Adrenal gland (tissue), 12 donors: Measurements from ENCODE around the gene PAN3. TPM values are rescaled to one million over a fixed set of nuclear protein-coding genes. Genes with fewer than 3 reads are reported as not detected.

Experiments
- DNase-seq, 7 donors: peaks; one replicate each; pipeline ENCODE4 v3.0.0-alpha.2; 2019 to 2020
- H3K27ac ChIP-seq, 5 donors: fragments of 200-600 bp; sonication (generic) in 4 of 5; 1 replicate in 3 of 5; 2 replicates in 2 of 5; pipeline versions ENCODE4 v1.5.1 to v1.8.0; 2016 to 2020; ENCODE audit warnings: mild to moderate bottlenecking in 1 of 5
- H3K27me3 ChIP-seq: fragments of 200-600 bp; 2 replicates; pipeline ENCODE4 v1.8.0; 2021
- H3K36me3 ChIP-seq, 2 donors: fragments of 200-600 bp; replicated peaks in 1 of 2; 1 replicate in 1 of 2; 2 replicates in 1 of 2; pipeline versions ENCODE4 v1.5.1 to v1.8.0; 2018 to 2022
- H3K4me1 ChIP-seq, 2 donors: fragments of 200-600 bp; replicated peaks in 1 of 2; 1 replicate in 1 of 2; 2 replicates in 1 of 2; pipeline versions ENCODE4 v1.5.1 to v1.8.0; 2018 to 2021
- H3K4me3 ChIP-seq, 4 donors: fragments of 200-600 bp; sonication (generic) in 3 of 4; one replicate each; pipeline ENCODE4 v1.5.1; 2016 to 2018
- H3K9me3 ChIP-seq, 3 donors: fragments of 200-600 bp; sonication (generic) in 1 of 3; replicated peaks in 1 of 3; 1 replicate in 2 of 3; 2 replicates in 1 of 3; pipeline versions ENCODE4 v1.5.1 to v1.8.0; 2016 to 2021
- CTCF ChIP-seq, 6 experiments: fragments of 450-650 bp in 4 of 6; fragments of 200-600 bp in 2 of 6; sonication (generic) in 1 of 6; IDR thresholded peaks; 1 replicate in 5 of 6; 2 replicates in 1 of 6; pipeline versions ENCODE4 v1.5.1 to v1.8.0; 2016 to 2021; ENCODE audit warnings: antibody characterized with exemption in 6 of 6, mild to moderate bottlenecking in 2 of 6, moderate library complexity in 1 of 6
- POLR2A ChIP-seq, 2 donors: fragments of 450-650 bp; IDR thresholded peaks; one replicate each; pipeline ENCODE4 v1.6.1; 2017; ENCODE audit warnings: antibody characterized with exemption in 2 of 2, mild to moderate bottlenecking in 2 of 2, moderate library complexity in 1 of 2
- WGBS, 4 donors: extraction: QIAGEN DNeasy Blood & Tissue Kit in 2 of 4; methylation state at CpG; one replicate each; pipeline versions ENCODE4 v1.1.5 to v1.1.7; 2013 to 2017; 5-methylcytosine and 5-hydroxymethylcytosine counted together
- intact Hi-C, 2 donors: fragments of 100-400 bp; cut with DNase I; formaldehyde crosslinking; loops; one replicate each; pipeline versions ENCODE4 v1.14.1 to v1.15.0; 2022 to 2023
- polyA plus RNA-seq, 3 donors: library from polyadenylated mRNA; stranded (reverse); fragments of 200-250 nt in 2 of 3; fragments of 350-450 nt in 1 of 3; fragmentation: Illumina TruSeq in 1 of 3; extraction: RNeasy Lipid Tissue Mini Kit (QIAGEN cat#74804) in 1 of 3; gene quantifications; one replicate each; pipeline ENCODE4 v1.2.3, GENCODE V29; 2013 to 2014
- total RNA-seq, 9 donors: library from RNA; depleted of rRNA in 4 of 9; stranded (reverse); fragments of >200 nt in 4 of 9; fragments of 120-200 nt in 1 of 9; fragmentation: NEBNext Ultra II Directional in 1 of 9; extraction: Animal tissue kit (Norgen Biotek cat#: 25700) in 1 of 9; gene quantifications; one replicate each; pipeline versions ENCODE4 v1.1.0 to v1.2.4, GENCODE V29; 2013 to 2023
- donor health status: healthy with polysubstance abuse.
- donor health status: Bipolar disorder and iron deficiency.
- donor health status: DM: yes; HTN: yes; CAD: no.
- donor health status: DM: no; HTN: no; CAD: no.
- donor health status: DM: no; HTN: no; CAD: no.
- donor health status: DM: yes; HTN: yes; CAD: no.

Gene PAN3
- total and polyA plus RNA-seq, 12 donors = 13.3 to 31.4 (median 23.7) TPM

GRCh38 chr13:28246891-28247290 is 108.5 kb downstream of the PAN3 start:
- 85 to 87% (median 87%) methylated on average over 2 of the region's 2 CpGs for WGBS, 4 donors
- Histone ChIP-seq H3K9me3 (peaks cover 0 to 5% (median 0%) of the 10 kb centered on the region in 3 donors), H3K4me3 (no peak overlapping the region), H3K27ac (no peak overlapping the region), H3K4me1 (peaks cover 0 to 10% of the 10 kb centered on the region in 2 donors), H3K36me3 (no peaks in the 10 kb centered on the region), H3K27me3 (no peaks in the 10 kb centered on the region)
- DNase-seq = no peak
- no peak for TF ChIP-seq CTCF (IDR thresholded peaks at IDR 0.05)
- TF ChIP-seq POLR2A (IDR thresholded peaks at IDR 0.05) = no peak
- intact Hi-C loops = no loop called here

- H3K9me3 ChIP-seq = peaks cover 0 to 5% (median 0%) of the 10 kb centered on the region in 3 donors
- WGBS, 4 donors = 19 to 30% (median 27%) methylated on average over 1 of the region's 1 CpG
- H3K36me3 ChIP-seq = no peaks in the 10 kb centered on the region
- H3K27ac ChIP-seq = no peak overlapping the region
- TF ChIP-seq CTCF (IDR thresholded peaks at IDR 0.05) (no peak), POLR2A (IDR thresholded peaks at IDR 0.05) (no peak)
- H3K4me1 ChIP-seq = peaks cover 0 to 10% of the 10 kb centered on the region in 2 donors
- no peak overlapping the region for H3K4me3 ChIP-seq
- H3K27me3 ChIP-seq = no peaks in the 10 kb centered on the region
- DNase-seq = no peak
- intact Hi-C loops = no loop called here
Observed at GRCh38 chr13:28248080-28248479, 109.7 kb downstream of the PAN3 start.

GRCh38 chr13:28250542-28250941 is 112.2 kb downstream of the PAN3 start:
- no peak for DNase-seq
- WGBS, 4 donors = 80 to 92% (median 85%) methylated on average over 10 of the region's 10 CpGs
- peaks cover 0 to 5% (median 0%) of the 10 kb centered on the region in 3 donors for H3K9me3 ChIP-seq
- intact Hi-C loops = no loop called here
- H3K36me3 ChIP-seq = no peaks in the 10 kb centered on the region
- no peaks in the 10 kb centered on the region for H3K27me3 ChIP-seq
- TF ChIP-seq POLR2A (IDR thresholded peaks at IDR 0.05) (no peak), CTCF (IDR thresholded peaks at IDR 0.05) (no peak)
- H3K4me1 ChIP-seq = peaks cover 0 to 10% of the 10 kb centered on the region in 2 donors
- no peak overlapping the region for H3K27ac ChIP-seq
- H3K4me3 ChIP-seq = no peak overlapping the region

GRCh38 chr13:28251466-28251865 is 113.1 kb downstream of the PAN3 start:
- Histone ChIP-seq H3K27me3 (no peaks in the 10 kb centered on the region), H3K4me3 (peak overlapping the region in 1 of 4 donors; percentile 5), H3K9me3 (peaks cover 0 to 5% (median 0%) of the 10 kb centered on the region in 3 donors), H3K4me1 (peaks cover 0 to 10% of the 10 kb centered on the region in 2 donors), H3K27ac (no peak overlapping the region), H3K36me3 (no peaks in the 10 kb centered on the region)
- DNase-seq = no peak
- intact Hi-C loops = no loop called here
- TF ChIP-seq POLR2A (IDR thresholded peaks at IDR 0.05) (no peak), CTCF (IDR thresholded peaks at IDR 0.05) (no peak)
- 79 to 88% (median 84%) methylated on average over 6 of the region's 6 CpGs for WGBS, 4 donors
